ENCODE data around the gene SHANK1.

DNA sequence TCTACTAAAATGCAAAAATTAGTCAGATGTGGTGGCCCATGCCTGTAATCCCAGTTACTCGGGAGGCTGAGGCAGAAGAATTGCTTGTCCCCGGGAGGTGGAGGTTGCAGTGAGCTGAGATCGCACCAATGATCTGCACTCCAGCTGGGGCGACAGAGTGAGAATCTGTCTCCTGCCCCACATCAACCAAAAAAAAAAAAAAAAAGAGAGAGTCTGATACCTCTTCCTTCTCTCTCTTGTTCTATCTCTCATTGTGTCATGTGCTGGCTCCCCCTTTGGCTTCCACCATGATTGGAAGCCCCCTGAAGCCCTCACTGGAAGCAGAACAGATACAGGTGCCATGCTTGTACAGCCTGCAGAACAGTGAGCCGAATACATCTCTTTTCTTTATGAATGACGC is 23.9 kb upstream of the SHANK1 start:
- TF ChIP-seq, protein P1, sequence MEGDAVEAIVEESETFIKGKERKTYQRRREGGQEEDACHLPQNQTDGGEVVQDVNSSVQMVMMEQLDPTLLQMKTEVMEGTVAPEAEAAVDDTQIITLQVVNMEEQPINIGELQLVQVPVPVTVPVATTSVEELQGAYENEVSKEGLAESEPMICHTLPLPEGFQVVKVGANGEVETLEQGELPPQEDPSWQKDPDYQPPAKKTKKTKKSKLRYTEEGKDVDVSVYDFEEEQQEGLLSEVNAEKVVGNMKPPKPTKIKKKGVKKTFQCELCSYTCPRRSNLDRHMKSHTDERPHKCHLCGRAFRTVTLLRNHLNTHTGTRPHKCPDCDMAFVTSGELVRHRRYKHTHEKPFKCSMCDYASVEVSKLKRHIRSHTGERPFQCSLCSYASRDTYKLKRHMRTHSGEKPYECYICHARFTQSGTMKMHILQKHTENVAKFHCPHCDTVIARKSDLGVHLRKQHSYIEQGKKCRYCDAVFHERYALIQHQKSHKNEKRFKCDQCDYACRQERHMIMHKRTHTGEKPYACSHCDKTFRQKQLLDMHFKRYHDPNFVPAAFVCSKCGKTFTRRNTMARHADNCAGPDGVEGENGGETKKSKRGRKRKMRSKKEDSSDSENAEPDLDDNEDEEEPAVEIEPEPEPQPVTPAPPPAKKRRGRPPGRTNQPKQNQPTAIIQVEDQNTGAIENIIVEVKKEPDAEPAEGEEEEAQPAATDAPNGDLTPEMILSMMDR (IDR thresholded peaks at IDR 0.05) = no peak
- TF ChIP-seq POLR2AphosphoS5 (IDR thresholded peaks at IDR 0.05) (no peak), POLR2A (IDR thresholded peaks at IDR 0.05; ENCODE audit: low read depth) (no peak), EP300 (IDR thresholded peaks at IDR 0.05) (no peak)

All from esophagus muscularis mucosa (tissue), 4 donors.